GM21367 (cell line): ENCODE results near the gene NINJ1.

Experiments used
- ATAC-seq: cut with Tn5 transposase; IDR thresholded peaks from one replicate; pipeline ENCODE4 v1.9.1; 2021; ENCODE audit not compliant: unreplicated experiment

Gene NINJ1

GRCh38 chr9:93090091-93090655, 43.9 kb downstream of the NINJ1 start:
- no peak for ATAC-seq

- no peak for ATAC-seq
Measured at GRCh38 chr9:93089481-93089991, 44.5 kb downstream of the NINJ1 start.

GRCh38 chr9:93089024-93089423, 45.0 kb downstream of the NINJ1 start:
- no peak for ATAC-seq

GRCh38 chr9:93088656-93089015, 45.4 kb downstream of the NINJ1 start:
- ATAC-seq = no peak

GRCh38 chr9:93087971-93088655, 45.9 kb downstream of the NINJ1 start:
- ATAC-seq = no peak

- ATAC-seq = no peak
Measured at GRCh38 chr9:93086447-93087224, 47.4 kb downstream of the NINJ1 start.

GRCh38 chr9:93085676-93086075, 48.4 kb downstream of the NINJ1 start:
- no peak for ATAC-seq

- ATAC-seq = no peak
Measured at GRCh38 chr9:93084471-93084881, 49.6 kb downstream of the NINJ1 start.

GRCh38 chr9:93083592-93084470, 50.2 kb downstream of the NINJ1 start:
- no peak for ATAC-seq

- no peak for ATAC-seq
Measured at GRCh38 chr9:93082841-93083411, 51.1 kb downstream of the NINJ1 start.

GRCh38 chr9:93081931-93082330, 52.1 kb downstream of the NINJ1 start:
- ATAC-seq = no peak

GRCh38 chr9:93081081-93081529, 52.9 kb downstream of the NINJ1 start:
- ATAC-seq = no peak

- ATAC-seq = no peak
Measured at GRCh38 chr9:93080406-93080805, 53.6 kb downstream of the NINJ1 start.

- ATAC-seq = no peak
Measured at GRCh38 chr9:93079371-93079770, 54.7 kb downstream of the NINJ1 start.

GRCh38 chr9:93077811-93078210, 56.2 kb downstream of the NINJ1 start:
- ATAC-seq = no peak

- ATAC-seq = no peak
Measured at GRCh38 chr9:93077367-93077766, 56.7 kb downstream of the NINJ1 start.

GRCh38 chr9:93076792-93077128, 57.3 kb downstream of the NINJ1 start:
- ATAC-seq = no peak

- no peak for ATAC-seq
Measured at GRCh38 chr9:93076101-93076791, 57.8 kb downstream of the NINJ1 start.

- ATAC-seq = no peak
Measured at GRCh38 chr9:93072383-93072795, 61.7 kb downstream of the NINJ1 start.
